Ovary (tissue), 3 donors: ENCODE measurements around the gene HMG20A.

Experiments used
- CTCF ChIP-seq, 3 donors: fragments of 450-650 bp in 2 of 3; fragments of 200-600 bp in 1 of 3; IDR thresholded peaks; one replicate each; pipeline versions ENCODE4 v1.5.1 to v1.8.0; 2016 to 2022; ENCODE audit warnings: antibody characterized with exemption in 3 of 3, mild to moderate bottlenecking in 1 of 3
- POLR2A ChIP-seq: fragments of 450-650 bp; IDR thresholded peaks from one replicate; pipeline ENCODE4 v1.6.1; 2017; ENCODE audit warnings: antibody characterized with exemption, mild to moderate bottlenecking, moderate library complexity
- donor health status: DM: no; HTN: no; CAD: no.

- TF ChIP-seq CTCF (IDR thresholded peaks at IDR 0.05), result no peak
- TF ChIP-seq POLR2A, result no peak
These were observed 40.8 kb downstream of the HMG20A start for GRCh38 chr15:77461486-77461885.
